Calu3 (cell line): ENCODE data around the gene SLC33A1. TPM values are rescaled to one million over a fixed set of nuclear protein-coding genes. Genes with fewer than 3 reads are reported as not detected.
"Not testable (repeated sequence)": the region's sequence is repeated elsewhere in the genome, so short reads cannot be mapped to it uniquely, and the experiment has no call there.

ENCODE experiments used
- BruUV-seq: library from RNA; stranded (reverse); fragments of 400-500 nt; replicated peaks from 2 replicates; lab custom pipeline; 2021; lab: Mats Ljungman, UMichigan
- CTCF ChIA-PET: fragments of 300-600 bp; sonication (Branson Sonifier 250); formaldehyde crosslinking; loops from one replicate; lab custom pipeline; 2022; ENCODE audit warnings: antibody characterized with exemption; lab: Charles Lee
- DNase-seq: peaks from one replicate; pipeline ENCODE4 v3.0.0; 2022
- H3K27ac Mint-ChIP-seq: one replicate; pipeline ENCODE4 v1.8.0; 2022; ENCODE audit warnings: mixed read lengths; ENCODE audit not compliant: unreplicated experiment
- H3K27me3 Mint-ChIP-seq: one replicate; pipeline ENCODE4 v1.8.0; 2022; ENCODE audit warnings: mixed read lengths; ENCODE audit not compliant: unreplicated experiment
- H3K36me3 Mint-ChIP-seq: one replicate; pipeline ENCODE4 v1.8.0; 2022; ENCODE audit warnings: mild to moderate bottlenecking, moderate library complexity, mixed read lengths; ENCODE audit not compliant: insufficient read depth, unreplicated experiment
- H3K4me1 Mint-ChIP-seq: one replicate; pipeline ENCODE4 v1.8.0; 2022; ENCODE audit warnings: mild to moderate bottlenecking, low read depth, mixed read lengths; ENCODE audit not compliant: unreplicated experiment
- H3K4me3 Mint-ChIP-seq: one replicate; pipeline ENCODE4 v1.8.0; 2022; ENCODE audit warnings: mild to moderate bottlenecking, low read depth, moderate library complexity, mixed read lengths; ENCODE audit not compliant: unreplicated experiment
- H3K9me3 Mint-ChIP-seq: one replicate; pipeline ENCODE4 v1.8.0; 2022; ENCODE audit warnings: low read depth, mixed read lengths; ENCODE audit not compliant: unreplicated experiment
- CTCF ChIP-seq: fragments of 200-600 bp; IDR thresholded peaks from one replicate; pipeline ENCODE4 v1.8.0; 2022; ENCODE audit warnings: antibody characterized with exemption; ENCODE audit not compliant: unreplicated experiment
- intact Hi-C: fragments of 100-400 bp; cut with micrococcal nuclease; formaldehyde crosslinking; loops from one replicate; pipeline ENCODE4 v1.10.0; 2022; ENCODE audit not compliant: unreplicated experiment
- total RNA-seq: library from RNA; stranded (reverse); gene quantifications from 2 replicates; pipeline ENCODE4 v1.2.3, GENCODE V29; 2022

Gene SLC33A1
- total RNA-seq, 1 experiment from 2014 or later = 72.0 TPM

GRCh38 chr3:155835341-155836071 lies 18.7 kb downstream of the SLC33A1 start:
- CTCF ChIA-PET = interaction anchor here (0.6 kb wide), 1 partner anchor 108 kb away, joined by 5 read pairs; no protein-coding TSS in a partner anchor
- H3K36me3 Mint-ChIP-seq = peaks cover 37% of the 10 kb centered on the region
- H3K4me1 Mint-ChIP-seq = no peaks in the 10 kb centered on the region
- no peak for TF ChIP-seq CTCF
- no peak overlapping the region for H3K4me3 Mint-ChIP-seq
- no peak overlapping the region for H3K27ac Mint-ChIP-seq
- DNase-seq = no peak
- BruUV-seq = no TSS peak
- intact Hi-C loops = no loop called here
- no peaks in the 10 kb centered on the region for H3K27me3 Mint-ChIP-seq
- no peaks in the 10 kb centered on the region for H3K9me3 Mint-ChIP-seq

- H3K36me3 Mint-ChIP-seq = peaks cover 48% of the 10 kb centered on the region
- DNase-seq, intact Hi-C loops, H3K9me3 Mint-ChIP-seq, H3K4me3 Mint-ChIP-seq, H3K4me1 Mint-ChIP-seq, H3K27ac Mint-ChIP-seq, BruUV-seq, H3K27me3 Mint-ChIP-seq: not testable (repeated sequence)
- CTCF ChIA-PET = interaction anchor here (1.1 kb wide), 1 partner anchor 10 kb away, joined by 5 read pairs; no protein-coding TSS in a partner anchor
Measured at GRCh38 chr3:155828490-155829098, 25.6 kb downstream of the SLC33A1 start.

- no peak for DNase-seq
- H3K36me3 Mint-ChIP-seq = no peaks in the 10 kb centered on the region
- no TSS peak for BruUV-seq
- CTCF ChIA-PET = interaction anchor here (0.7 to 2.9 kb wide), 2 partner anchors 9 to 1853 kb away, joined by 4 to 13 read pairs; partner anchors contain the start of gene C3orf33
- no peaks in the 10 kb centered on the region for H3K27me3 Mint-ChIP-seq
- no peak overlapping the region for H3K4me3 Mint-ChIP-seq
- no peaks in the 10 kb centered on the region for H3K9me3 Mint-ChIP-seq
- intact Hi-C loops = no loop called here
- H3K27ac Mint-ChIP-seq = no peak overlapping the region
- TF ChIP-seq CTCF = no peak
- no peaks in the 10 kb centered on the region for H3K4me1 Mint-ChIP-seq
Measured at GRCh38 chr3:155815030-155815545, 39.1 kb downstream of the SLC33A1 start.

- H3K36me3 Mint-ChIP-seq, DNase-seq, intact Hi-C loops, H3K27ac Mint-ChIP-seq, BruUV-seq, H3K4me1 Mint-ChIP-seq, H3K27me3 Mint-ChIP-seq, H3K4me3 Mint-ChIP-seq, H3K9me3 Mint-ChIP-seq: not testable (repeated sequence)
- CTCF ChIA-PET = interaction anchor here (0.6 kb wide), 1 partner anchor 37 kb away, joined by 3 read pairs; no protein-coding TSS in a partner anchor
Measured at GRCh38 chr3:155813224-155813623, 41.0 kb downstream of the SLC33A1 start.

GRCh38 chr3:155809181-155809580 lies 45.0 kb downstream of the SLC33A1 start:
- DNase-seq = no peak
- intact Hi-C loops = loop anchor here (2.0 kb wide), 1 partner anchor 44 kb away; no protein-coding TSS in a partner anchor
- Mint-ChIP-seq H3K36me3 (peaks cover 15% of the 10 kb centered on the region), H3K4me1 (peaks cover 12% of the 10 kb centered on the region), H3K9me3 (no peaks in the 10 kb centered on the region), H3K4me3 (no peak overlapping the region), H3K27ac (no peak overlapping the region), H3K27me3 (peaks cover 7% of the 10 kb centered on the region)
- BruUV-seq = no TSS peak
- no peak for TF ChIP-seq CTCF
- CTCF ChIA-PET = no interaction called here
